ENCODE results near the gene ADGRG6.

DNA sequence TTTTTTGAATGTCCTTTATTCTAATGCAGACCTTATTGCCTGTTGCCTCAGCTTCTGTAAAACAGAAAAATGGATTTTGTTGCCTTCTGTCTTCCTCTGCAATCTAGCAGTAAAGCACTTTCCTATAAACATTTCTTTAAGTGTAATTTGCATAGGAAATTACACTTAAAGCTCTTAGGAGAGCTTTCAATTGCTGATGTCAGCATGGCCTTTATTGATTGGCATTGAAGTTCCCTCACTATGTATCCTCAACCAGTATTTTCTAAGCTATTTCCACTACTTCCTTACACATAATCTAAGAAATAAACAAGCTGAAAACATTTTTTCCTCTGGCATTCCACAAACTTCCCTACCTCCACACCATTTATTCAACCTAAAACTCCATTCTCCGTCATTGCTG lies 22.3 kb downstream of the ADGRG6 start:
- TF ChIP-seq, protein P1, sequence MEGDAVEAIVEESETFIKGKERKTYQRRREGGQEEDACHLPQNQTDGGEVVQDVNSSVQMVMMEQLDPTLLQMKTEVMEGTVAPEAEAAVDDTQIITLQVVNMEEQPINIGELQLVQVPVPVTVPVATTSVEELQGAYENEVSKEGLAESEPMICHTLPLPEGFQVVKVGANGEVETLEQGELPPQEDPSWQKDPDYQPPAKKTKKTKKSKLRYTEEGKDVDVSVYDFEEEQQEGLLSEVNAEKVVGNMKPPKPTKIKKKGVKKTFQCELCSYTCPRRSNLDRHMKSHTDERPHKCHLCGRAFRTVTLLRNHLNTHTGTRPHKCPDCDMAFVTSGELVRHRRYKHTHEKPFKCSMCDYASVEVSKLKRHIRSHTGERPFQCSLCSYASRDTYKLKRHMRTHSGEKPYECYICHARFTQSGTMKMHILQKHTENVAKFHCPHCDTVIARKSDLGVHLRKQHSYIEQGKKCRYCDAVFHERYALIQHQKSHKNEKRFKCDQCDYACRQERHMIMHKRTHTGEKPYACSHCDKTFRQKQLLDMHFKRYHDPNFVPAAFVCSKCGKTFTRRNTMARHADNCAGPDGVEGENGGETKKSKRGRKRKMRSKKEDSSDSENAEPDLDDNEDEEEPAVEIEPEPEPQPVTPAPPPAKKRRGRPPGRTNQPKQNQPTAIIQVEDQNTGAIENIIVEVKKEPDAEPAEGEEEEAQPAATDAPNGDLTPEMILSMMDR (conservative IDR thresholded peaks at IDR 0.05 in 1 of 2, IDR thresholded peaks at IDR 0.05 in 1 of 2; ENCODE audit: low read depth in 1 of 2, low read length in 2 of 2): no peak
- no peak for TF ChIP-seq EZH2 (IDR thresholded peaks at IDR 0.05; ENCODE audit: low read length, missing control alignments)
